SH-SY5Y (cell line): ENCODE measurements around the gene ADI1.

Source experiments
- GATA2 ChIP-seq: IDR thresholded peaks from 2 replicates; pipeline ENCODE4 v1.6.1; 2011; ENCODE audit warnings: mild to moderate bottlenecking, low read depth, low read length
- GATA3 ChIP-seq: IDR thresholded peaks from 2 replicates; pipeline ENCODE4 v1.6.1; 2011; ENCODE audit warnings: low read depth, mild to moderate bottlenecking, low read length, moderate library complexity

DNA sequence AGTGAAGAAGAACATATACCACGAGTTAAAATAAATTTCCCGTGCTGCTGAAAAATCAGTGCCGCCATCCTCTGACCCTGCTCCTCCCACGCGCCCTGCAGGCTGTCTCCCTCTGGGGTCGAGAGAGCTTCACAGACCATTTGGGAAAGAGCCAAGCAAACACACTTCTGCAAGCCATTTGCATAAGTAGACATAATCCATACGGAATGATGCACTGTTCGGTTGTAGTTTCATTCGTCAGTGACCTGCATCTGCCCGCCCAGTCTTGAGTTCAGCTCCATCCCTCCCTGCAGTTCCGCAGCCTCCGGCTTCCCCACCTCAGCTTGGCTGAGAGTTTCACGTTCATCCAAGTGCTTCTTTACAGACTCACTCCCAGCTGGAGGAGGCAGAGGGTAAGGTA, 70.2 kb downstream of the ADI1 start:
- TF ChIP-seq GATA3 (no peak), GATA2 (0 out of 2 replicates have a peak, but pooled peaks have one; percentile 40)
